Activated T-cell treated with anti-CD3 and anti-CD28 coated beads, Interleukin-2, amount 50 U/mL, for 1 hour (primary cell): ENCODE results near the gene REEP6.

ENCODE experiments used
- DNase-seq: peaks from one replicate; pipeline ENCODE4 v3.0.0-alpha.2; 2020

REEP6 gene

DNA sequence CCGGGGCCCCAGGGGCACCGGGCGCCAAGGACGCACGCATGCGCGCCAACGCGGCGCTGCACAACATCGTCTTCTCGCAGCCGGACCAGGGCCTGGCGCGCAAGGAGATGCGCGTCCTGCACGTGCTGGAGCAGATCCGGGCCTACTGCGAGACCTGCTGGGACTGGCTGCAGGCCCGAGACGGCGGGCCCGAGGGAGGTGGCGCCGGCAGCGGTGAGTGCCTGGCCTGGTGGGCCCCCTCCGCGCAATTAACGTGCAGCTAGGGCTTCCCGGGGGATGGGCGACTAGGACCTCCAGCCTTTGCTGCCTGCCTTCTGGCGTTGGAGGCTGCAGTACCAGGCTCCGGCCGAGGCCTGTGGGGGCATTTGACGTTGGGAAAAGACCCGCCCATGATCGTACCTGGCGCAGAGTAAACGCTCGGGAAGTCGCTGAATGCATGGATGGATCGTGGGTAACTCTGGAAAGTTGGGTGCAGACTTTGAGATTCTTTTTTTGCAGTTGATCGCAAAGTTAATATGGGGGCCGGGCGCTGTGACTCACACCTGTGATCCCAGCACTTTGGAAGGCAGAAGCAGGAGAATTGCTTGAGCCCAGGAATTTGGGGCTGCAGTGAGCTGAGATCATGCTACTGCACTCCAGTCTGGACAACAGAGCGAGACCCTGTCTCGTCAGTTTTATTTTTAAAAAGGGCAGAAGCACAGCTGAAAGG is 33.8 kb upstream of the REEP6 start:
- DNase-seq, result no peak

- DNase-seq, result no peak
Measured at GRCh38 chr19:1457892-1458291, 33.1 kb upstream of the REEP6 start.

DNA sequence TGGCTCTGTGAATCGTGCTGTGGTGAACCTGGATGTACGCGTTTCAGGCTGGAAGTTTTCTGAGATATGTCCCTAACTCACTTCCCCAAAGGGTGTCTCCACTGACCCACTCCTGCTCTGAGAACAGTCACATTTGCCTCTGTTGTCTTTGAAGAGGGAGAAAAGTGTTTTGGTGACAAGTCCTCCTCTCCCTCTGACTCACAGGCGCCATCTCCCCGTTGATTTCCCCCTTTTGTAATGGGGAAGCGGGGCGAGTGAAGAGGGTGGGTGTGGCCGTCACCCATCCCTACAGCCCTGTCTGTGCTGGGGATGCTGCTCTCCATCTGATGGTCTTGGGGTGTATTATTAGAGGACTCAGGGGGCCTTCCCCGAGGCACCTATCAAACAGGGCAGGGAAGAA is 31.5 kb upstream of the REEP6 start:
- no peak for DNase-seq

DNA sequence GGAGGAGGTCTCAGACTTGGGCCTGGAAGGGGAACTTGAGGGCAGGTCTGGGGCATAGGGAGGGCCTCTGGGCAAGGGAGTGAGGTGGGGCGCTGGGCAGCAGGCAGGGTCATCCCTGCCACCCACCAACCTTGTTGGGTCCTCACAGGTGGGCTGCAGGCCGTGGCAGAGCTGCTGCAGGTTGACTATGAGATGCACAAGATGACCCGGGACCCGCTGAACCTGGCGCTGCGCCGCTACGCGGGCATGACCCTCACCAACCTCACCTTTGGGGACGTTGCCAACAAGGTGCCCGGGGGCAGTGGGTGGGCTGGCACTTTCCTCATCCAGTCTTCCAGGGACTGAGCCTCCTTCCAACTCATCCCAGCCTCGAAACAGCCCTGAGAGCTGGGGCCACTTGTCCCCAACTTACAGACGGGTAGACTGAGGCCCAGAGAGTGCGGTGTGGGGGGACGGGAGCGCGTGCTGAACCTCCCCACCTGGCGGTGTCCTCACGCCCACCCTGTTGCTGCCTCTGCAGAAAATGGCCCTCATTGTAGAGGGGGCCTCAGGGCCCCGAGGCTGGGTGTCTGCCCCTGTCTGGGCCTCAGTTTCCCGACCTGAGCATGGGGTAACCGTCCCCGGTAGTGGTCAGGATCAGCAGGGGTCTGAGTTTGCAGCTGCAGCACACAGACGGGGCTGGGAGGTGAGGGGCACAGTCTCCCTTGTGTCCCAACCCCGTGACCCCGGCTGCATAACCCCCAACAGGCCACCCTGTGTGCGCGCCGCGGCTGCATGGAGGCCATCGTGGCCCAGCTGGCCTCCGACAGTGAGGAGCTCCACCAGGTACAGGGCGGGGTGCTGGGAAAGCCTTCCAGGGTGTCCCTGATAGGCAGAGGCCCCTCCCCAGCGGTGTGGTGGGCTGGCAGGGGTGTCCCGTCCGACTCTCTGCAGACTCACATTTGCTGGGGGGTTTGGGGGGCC is 30.7 kb upstream of the REEP6 start:
- DNase-seq, result no peak

DNA sequence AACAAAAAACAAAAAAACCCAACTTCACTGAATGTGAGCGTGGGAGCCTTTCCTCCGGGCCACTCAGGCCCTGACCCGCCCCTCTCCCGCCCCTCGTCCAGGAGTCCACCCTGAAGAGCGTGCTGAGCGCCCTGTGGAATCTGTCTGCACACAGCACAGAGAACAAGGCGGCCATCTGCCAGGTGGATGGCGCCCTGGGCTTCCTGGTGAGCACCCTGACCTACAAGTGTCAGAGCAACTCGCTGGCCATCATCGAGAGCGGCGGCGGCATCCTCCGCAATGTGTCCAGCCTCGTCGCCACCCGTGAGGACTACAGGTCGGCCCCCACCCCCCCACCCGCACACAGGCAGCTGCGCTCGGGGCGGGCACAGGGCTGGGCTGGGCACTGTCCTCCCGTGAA is 29.1 kb upstream of the REEP6 start:
- DNase-seq, result no peak

DNA sequence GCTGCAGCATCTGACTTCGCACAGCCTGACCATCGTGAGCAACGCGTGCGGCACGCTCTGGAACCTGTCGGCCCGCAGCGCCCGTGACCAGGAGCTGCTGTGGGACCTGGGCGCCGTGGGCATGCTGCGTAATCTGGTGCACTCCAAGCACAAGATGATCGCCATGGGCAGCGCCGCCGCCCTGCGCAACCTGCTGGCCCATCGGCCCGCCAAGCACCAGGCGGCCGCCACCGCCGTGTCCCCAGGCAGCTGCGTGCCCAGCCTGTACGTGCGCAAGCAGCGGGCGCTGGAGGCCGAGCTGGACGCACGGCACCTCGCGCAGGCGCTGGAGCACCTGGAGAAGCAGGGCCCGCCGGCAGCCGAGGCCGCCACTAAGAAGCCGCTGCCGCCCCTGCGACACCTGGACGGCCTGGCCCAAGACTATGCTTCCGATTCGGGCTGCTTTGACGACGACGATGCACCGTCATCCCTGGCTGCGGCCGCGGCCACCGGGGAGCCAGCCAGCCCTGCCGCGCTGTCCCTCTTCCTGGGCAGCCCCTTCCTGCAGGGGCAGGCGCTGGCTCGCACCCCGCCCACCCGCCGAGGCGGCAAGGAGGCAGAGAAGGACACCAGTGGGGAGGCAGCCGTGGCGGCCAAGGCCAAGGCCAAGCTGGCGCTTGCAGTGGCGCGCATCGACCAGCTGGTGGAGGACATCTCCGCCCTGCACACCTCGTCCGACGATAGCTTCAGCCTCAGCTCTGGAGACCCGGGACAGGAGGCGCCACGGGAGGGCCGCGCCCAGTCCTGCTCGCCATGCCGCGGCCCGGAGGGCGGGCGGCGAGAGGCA is 25.6 kb upstream of the REEP6 start:
- DNase-seq, result peak; percentile 50

- peak; percentile 17 for DNase-seq
Measured at GRCh38 chr19:1466018-1466460, 24.9 kb upstream of the REEP6 start.

DNA sequence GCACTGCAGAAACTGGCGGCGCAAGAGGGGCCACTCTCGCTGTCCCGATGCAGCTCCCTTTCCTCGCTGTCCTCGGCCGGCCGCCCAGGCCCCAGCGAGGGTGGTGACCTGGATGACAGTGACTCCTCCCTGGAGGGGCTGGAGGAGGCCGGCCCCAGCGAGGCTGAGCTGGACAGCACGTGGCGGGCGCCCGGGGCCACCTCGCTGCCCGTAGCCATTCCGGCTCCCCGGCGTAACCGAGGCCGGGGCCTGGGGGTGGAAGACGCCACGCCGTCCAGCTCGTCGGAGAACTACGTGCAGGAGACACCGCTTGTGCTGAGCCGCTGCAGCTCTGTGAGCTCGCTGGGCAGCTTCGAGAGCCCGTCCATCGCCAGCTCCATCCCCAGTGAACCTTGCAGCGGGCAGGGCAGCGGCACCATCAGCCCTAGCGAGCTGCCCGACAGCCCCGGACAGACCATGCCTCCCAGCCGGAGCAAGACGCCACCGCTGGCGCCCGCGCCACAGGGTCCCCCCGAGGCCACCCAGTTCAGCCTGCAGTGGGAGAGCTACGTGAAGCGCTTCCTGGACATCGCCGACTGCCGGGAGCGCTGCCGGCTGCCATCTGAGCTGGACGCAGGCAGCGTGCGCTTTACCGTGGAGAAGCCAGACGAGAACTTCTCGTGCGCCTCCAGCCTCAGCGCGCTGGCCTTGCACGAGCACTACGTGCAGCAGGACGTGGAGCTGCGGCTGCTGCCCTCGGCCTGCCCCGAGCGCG is 24.3 kb upstream of the REEP6 start:
- peak; percentile 21 for DNase-seq

DNA sequence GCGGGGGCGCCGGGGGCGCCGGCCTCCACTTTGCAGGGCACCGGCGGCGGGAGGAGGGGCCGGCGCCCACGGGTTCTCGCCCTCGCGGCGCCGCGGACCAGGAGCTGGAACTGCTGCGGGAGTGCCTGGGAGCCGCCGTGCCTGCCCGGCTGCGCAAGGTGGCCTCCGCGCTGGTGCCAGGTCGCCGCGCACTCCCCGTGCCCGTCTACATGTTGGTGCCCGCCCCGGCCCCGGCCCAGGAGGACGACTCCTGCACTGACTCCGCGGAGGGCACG is 23.8 kb upstream of the REEP6 start:
- no peak for DNase-seq

- DNase-seq, result peak; percentile 28
Measured at GRCh38 chr19:1467490-1468273, 23.3 kb upstream of the REEP6 start.

DNA sequence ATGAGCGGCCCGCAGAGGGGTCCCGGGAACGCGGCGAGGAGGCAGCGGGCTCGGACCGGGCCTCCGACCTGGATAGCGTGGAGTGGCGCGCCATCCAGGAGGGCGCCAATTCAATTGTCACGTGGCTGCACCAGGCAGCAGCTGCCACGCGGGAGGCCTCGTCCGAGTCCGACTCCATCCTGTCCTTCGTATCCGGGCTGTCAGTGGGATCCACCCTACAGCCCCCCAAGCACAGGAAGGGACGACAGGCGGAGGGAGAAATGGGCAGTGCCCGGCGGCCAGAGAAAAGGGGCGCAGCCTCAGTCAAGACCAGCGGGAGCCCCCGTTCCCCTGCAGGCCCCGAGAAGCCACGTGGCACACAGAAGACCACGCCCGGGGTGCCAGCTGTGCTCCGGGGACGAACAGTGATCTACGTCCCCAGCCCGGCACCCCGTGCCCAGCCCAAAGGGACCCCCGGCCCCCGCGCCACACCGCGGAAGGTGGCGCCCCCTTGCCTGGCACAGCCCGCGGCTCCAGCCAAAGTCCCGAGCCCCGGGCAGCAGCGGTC is 22.6 kb upstream of the REEP6 start:
- peak; percentile 17 for DNase-seq

GRCh38 chr19:1468821-1469254 is 22.1 kb upstream of the REEP6 start:
- DNase-seq, result peak; percentile 55

GRCh38 chr19:1469255-1470054 is 21.5 kb upstream of the REEP6 start:
- DNase-seq, result peak; percentile 46

- no peak for DNase-seq
Measured at GRCh38 chr19:1470055-1470304, 21.0 kb upstream of the REEP6 start.

DNA sequence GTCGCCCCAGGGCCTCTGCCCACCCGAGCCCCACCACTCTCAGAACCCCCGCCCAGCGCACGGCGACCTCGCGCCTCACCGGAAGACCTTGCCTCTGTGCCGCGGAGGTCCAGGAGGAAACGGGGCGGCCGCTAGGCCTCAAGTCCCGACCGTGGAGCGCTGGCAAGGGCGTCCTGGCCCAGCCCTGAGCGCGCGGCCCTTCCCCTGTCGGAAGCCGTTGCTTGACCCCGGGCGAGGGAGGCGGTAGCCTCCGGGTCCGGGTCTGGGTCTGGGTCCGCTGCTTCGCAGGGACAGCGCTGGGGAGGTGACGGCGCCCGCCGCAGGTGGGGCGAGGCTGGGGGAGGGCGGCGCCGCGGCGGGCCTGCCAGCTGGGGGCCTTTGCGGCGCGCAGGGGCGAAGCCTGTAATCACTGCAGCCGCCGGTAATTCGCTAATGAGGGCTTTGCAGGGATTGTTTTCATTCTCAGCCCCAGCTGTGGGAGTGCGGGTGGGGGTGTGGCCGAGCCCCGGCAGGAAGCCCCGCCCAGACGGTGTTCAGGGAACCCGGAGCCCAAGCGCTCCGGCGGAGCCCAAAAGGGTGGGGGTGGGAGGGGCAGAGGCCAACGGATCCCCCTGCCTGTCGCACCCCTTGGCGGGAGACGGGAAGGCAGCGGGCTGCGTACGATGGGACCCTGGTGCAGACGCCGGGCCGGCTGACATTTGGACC is 20.5 kb upstream of the REEP6 start:
- DNase-seq, result peak; percentile 77

DNA sequence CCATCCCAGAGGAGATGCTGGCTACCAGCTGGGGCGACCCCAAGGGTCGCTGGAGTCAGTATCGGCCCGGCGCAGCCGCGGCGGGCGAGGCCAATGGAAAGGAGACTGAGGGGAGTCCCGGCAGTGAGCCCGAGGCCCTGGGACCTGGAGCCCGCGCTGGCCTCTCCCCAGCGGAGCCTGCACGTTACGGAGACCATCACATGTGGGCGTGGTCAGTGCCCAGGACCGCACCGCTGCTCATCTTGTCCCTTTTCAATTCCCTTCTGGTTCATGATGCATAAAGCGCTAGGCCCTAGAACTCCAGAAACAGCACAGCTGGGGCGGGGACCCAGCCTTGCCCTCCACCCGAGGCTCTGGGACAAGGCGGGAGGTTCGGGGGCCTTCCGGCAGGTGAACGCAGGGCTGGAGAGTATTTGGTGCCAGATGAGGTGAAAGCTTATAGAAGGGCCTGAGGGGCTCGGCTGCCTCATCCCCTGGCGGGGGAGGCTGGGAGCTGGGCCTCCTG is 19.9 kb upstream of the REEP6 start:
- DNase-seq, result peak; percentile 39

DNA sequence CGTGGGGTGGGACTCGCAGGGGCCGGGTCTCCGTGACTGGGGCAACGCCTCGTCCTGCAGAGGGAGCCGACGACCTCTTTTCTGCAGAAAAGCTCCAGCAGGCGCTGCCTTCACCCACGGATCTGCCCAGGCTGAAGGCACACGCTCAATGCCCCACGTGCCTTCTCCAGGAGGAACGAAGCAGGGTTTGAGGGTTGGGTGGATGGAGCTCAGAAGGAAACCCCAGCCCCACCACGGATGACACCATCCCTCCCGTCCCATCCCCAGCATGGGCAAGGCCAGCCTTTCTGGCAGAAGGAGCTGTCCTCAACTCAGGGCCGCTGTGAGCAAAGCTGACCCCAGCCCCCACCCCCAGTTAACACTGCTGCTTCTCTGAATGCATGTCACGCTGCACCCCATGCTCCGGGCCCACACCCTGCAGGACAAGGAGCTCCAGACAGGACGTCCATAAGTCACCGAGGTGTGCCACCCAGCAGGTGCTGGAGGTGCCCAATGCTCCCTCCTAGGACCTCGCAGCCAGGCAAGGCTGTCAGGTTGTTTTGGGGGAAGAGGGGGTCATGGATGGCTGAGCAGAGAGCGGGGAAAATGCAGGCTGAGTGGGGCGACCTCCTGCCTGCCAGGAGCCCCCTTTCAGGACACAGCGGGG is 19.3 kb upstream of the REEP6 start:
- DNase-seq, result peak; percentile 50

DNA sequence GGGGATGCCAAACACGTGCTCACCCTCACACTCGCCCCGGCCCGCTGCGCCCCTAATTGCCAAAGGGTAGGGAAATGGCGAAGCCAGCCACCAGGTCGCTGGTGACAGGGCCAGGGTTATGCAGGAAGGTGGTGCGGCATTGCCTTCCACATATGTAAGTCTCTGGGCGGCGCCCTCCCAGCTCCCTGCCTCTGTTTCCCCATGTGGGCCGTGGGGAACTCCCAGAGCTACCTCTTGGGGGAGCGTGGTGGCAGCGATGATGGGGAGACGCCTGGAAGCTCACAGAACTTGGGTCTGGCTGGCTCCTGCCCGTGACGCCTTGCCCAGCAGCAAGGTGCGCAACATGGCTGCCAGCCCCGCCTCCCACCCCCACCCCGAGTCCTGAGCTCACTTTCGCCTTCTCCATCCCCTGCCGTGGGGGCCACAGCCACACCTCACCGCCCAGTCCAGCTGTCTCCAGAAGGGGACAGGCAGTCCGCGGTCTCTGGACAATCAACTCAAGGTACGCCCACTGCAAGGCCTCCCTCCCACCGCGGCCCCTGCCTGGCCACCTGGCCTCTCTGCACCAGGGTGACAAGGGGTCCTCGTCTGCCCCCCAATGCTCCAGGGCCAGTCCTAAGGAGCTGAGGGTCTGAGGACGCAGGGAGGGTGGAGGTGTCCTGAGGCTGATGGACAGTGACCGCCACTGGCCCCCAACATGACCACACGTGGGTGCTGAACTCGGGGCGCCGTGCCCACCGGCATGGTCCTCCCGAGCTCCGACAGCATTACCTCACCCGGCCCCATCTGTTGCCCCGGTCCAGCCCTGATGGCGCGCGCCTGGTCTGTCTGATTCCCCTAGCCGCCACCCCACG is 18.5 kb upstream of the REEP6 start:
- no peak for DNase-seq
